ENCODE data around the gene UNC80.

GRCh38 chr2:209818939-209819338 is 47.3 kb downstream of the UNC80 start:
- TF ChIP-seq CTCF (IDR thresholded peaks at IDR 0.05) (no peak), POLR2A (IDR thresholded peaks at IDR 0.05) (no peak)

Measured in lower leg skin (tissue), 3 donors.